ENCODE results near the gene HECTD2.

- TF ChIP-seq CTCF (IDR thresholded peaks at IDR 0.05; ENCODE audit: control extremely low read depth in 1 of 3, insufficient read depth in 1 of 3, low read depth in 1 of 3, low read length in 3 of 3) (no peak), TAF7 (optimal IDR thresholded peaks at IDR 0.05; ENCODE audit: borderline replicate concordance, low read depth, low read length) (no peak), FOSL1 (IDR thresholded peaks at IDR 0.05; ENCODE audit: insufficient read depth, low read depth, low read length) (no peak), KDM5A (IDR thresholded peaks at IDR 0.05; ENCODE audit: low read length) (no peak)
These were observed 41.9 kb downstream of the HECTD2 start for GRCh38 chr10:91452063-91452462.

All from H1 (cell line).